H9 (cell line): ENCODE data around the gene FAM72C. TPM values are rescaled to one million over a fixed set of nuclear protein-coding genes. Genes with fewer than 3 reads are reported as not detected.
"Not testable (repeated sequence)": the region's sequence is repeated elsewhere in the genome, so short reads cannot be mapped to it uniquely, and the experiment has no call there.

Experiments used
- DNase-seq: peaks from one replicate; pipeline ENCODE4 v3.0.0-alpha.2; 2017
- H2AFZ ChIP-seq: one replicate; pipeline ENCODE4 v1.6.1; 2013; ENCODE audit warnings: mild to moderate bottlenecking, low read length, control low read depth, moderate library complexity
- H2AK5ac ChIP-seq: 2 replicates; pipeline ENCODE4 v1.6.1; 2013; ENCODE audit warnings: low read length, control low read depth, mixed read lengths; ENCODE audit not compliant: insufficient read length
- H2BK120ac ChIP-seq: one replicate; pipeline ENCODE4 v1.6.1; 2013; ENCODE audit warnings: low read depth, mild to moderate bottlenecking, low read length, control low read depth, inconsistent platforms; ENCODE audit not compliant: poor library complexity, severe bottlenecking
- H2BK12ac ChIP-seq: 2 replicates; pipeline ENCODE4 v1.6.1; 2013; ENCODE audit warnings: low read length, control low read depth, mixed read lengths, low read depth; ENCODE audit not compliant: insufficient read length
- H2BK15ac ChIP-seq: 2 replicates; pipeline ENCODE4 v1.6.1; 2013; ENCODE audit warnings: low read depth, low read length, control low read depth
- H2BK20ac ChIP-seq: one replicate; pipeline ENCODE4 v1.6.1; 2013; ENCODE audit warnings: low read depth, mild to moderate bottlenecking, low read length, control low read depth, inconsistent platforms; ENCODE audit not compliant: poor library complexity, severe bottlenecking
- H2BK5ac ChIP-seq: 2 replicates; pipeline ENCODE4 v1.6.1; 2013; ENCODE audit warnings: low read length, control low read depth, mixed read lengths; ENCODE audit not compliant: insufficient read length
- H3K14ac ChIP-seq: 2 replicates; pipeline ENCODE4 v1.6.1; 2013; ENCODE audit warnings: low read length, control low read depth; ENCODE audit not compliant: insufficient read depth
- H3K18ac ChIP-seq: 2 replicates; pipeline ENCODE4 v1.6.1; 2013; ENCODE audit warnings: low read depth, mild to moderate bottlenecking, mixed read lengths, low read length, control low read depth; ENCODE audit not compliant: insufficient read length
- H3K23ac ChIP-seq: 2 replicates; pipeline ENCODE4 v1.6.1; 2013; ENCODE audit warnings: low read length, control low read depth, mixed read lengths, low read depth; ENCODE audit not compliant: insufficient read length
- H3K23me2 ChIP-seq: 2 replicates; pipeline ENCODE4 v1.6.1; 2013; ENCODE audit warnings: low read depth, mild to moderate bottlenecking, mixed read lengths, low read length, control low read depth; ENCODE audit not compliant: insufficient read length, poor library complexity, severe bottlenecking
- H3K27ac ChIP-seq: 2 replicates; pipeline ENCODE4 v1.5.1; 2013; ENCODE audit warnings: low read length, control low read depth, mixed read lengths, low read depth; ENCODE audit not compliant: insufficient read length
- H3K27me3 ChIP-seq: 2 replicates; pipeline ENCODE4 v1.6.1; 2013; ENCODE audit warnings: low read length, control low read depth, inconsistent platforms; ENCODE audit not compliant: insufficient read depth
- H3K4ac ChIP-seq: 2 replicates; pipeline ENCODE4 v1.6.1; 2013; ENCODE audit warnings: low read depth, mild to moderate bottlenecking, control low read depth, inconsistent platforms, low read length, moderate library complexity
- H3K4me1 ChIP-seq: 2 replicates; pipeline ENCODE4 v1.6.1; 2013; ENCODE audit warnings: low read length, control low read depth, inconsistent platforms; ENCODE audit not compliant: insufficient read depth
- H3K4me2 ChIP-seq: 2 replicates; pipeline ENCODE4 v1.6.1; 2013; ENCODE audit warnings: low read length, control low read depth, mixed read lengths; ENCODE audit not compliant: insufficient read length, insufficient read depth
- H3K56ac ChIP-seq: 2 replicates; pipeline ENCODE4 v1.6.1; 2013; ENCODE audit warnings: low read depth, mild to moderate bottlenecking, mixed read lengths, low read length, control low read depth; ENCODE audit not compliant: insufficient read length
- H3K79me1 ChIP-seq: 2 replicates; pipeline ENCODE4 v1.6.1; 2013; ENCODE audit warnings: low read depth, mild to moderate bottlenecking, moderate library complexity, low read length, control low read depth, inconsistent platforms; ENCODE audit not compliant: insufficient read depth, poor library complexity, severe bottlenecking
- H3K79me2 ChIP-seq: 2 replicates; pipeline ENCODE4 v1.6.1; 2013; ENCODE audit warnings: low read length, control low read depth, inconsistent platforms; ENCODE audit not compliant: insufficient read depth
- H3K9ac ChIP-seq: 2 replicates; pipeline ENCODE4 v1.6.1; 2013; ENCODE audit warnings: low read length, control low read depth, mixed read lengths; ENCODE audit not compliant: insufficient read length; ENCODE audit errors: extremely low read depth
- H3K9me3 ChIP-seq: one replicate; pipeline ENCODE4 v1.6.1; 2013; ENCODE audit warnings: low read depth, low read length, inconsistent platforms; ENCODE audit not compliant: control insufficient read depth
- H3T11ph ChIP-seq: one replicate; pipeline ENCODE4 v1.6.1; 2013; ENCODE audit warnings: mild to moderate bottlenecking, low read length, control low read depth, inconsistent platforms
- H4K20me1 ChIP-seq: one replicate; pipeline ENCODE4 v1.6.1; 2013; ENCODE audit not compliant: control insufficient read depth, insufficient read length, insufficient read depth
- H4K5ac ChIP-seq: 2 replicates; pipeline ENCODE4 v1.6.1; 2013; ENCODE audit warnings: low read depth, mild to moderate bottlenecking, mixed read lengths, low read length, control low read depth; ENCODE audit not compliant: insufficient read length
- H4K8ac ChIP-seq: replicated peaks from 2 replicates; pipeline ENCODE4 v1.6.1; 2013; ENCODE audit warnings: low read length, control low read depth, mixed read lengths, low read depth; ENCODE audit not compliant: insufficient read length
- H4K91ac ChIP-seq: 2 replicates; pipeline ENCODE4 v1.6.1; 2013; ENCODE audit warnings: low read depth, mild to moderate bottlenecking, moderate library complexity, mixed read lengths, low read length, control low read depth; ENCODE audit not compliant: insufficient read length
- H3K27ac Mint-ChIP-seq, 3 experiments: 2 replicates in 2 of 3; 3 replicates in 1 of 3; pipeline ENCODE4 v1.8.0; 2020 to 2021; ENCODE audit warnings: mixed read lengths in 3 of 3, mild to moderate bottlenecking in 1 of 3, moderate library complexity in 1 of 3
- H3K27me3 Mint-ChIP-seq: 2 replicates; pipeline ENCODE4 v1.8.0; 2021; ENCODE audit warnings: low read depth, mild to moderate bottlenecking, moderate library complexity, mixed read lengths
- H3K36me3 Mint-ChIP-seq, 3 experiments: 2 replicates in 2 of 3; 3 replicates in 1 of 3; pipeline ENCODE4 v1.8.0; 2020 to 2021; ENCODE audit warnings: low read depth in 3 of 3, mixed read lengths in 3 of 3; ENCODE audit not compliant: insufficient read depth in 1 of 3
- H3K4me1 Mint-ChIP-seq, 2 experiments: 2 replicates each; pipeline ENCODE4 v1.8.0; 2020; ENCODE audit warnings: mixed read lengths in 2 of 2
- H3K4me3 Mint-ChIP-seq, 2 experiments: 2 replicates in 1 of 2; 3 replicates in 1 of 2; pipeline ENCODE4 v1.8.0; 2020 to 2021; ENCODE audit warnings: mild to moderate bottlenecking in 2 of 2, mixed read lengths in 2 of 2, moderate library complexity in 1 of 2
- H3K9me3 Mint-ChIP-seq, 2 experiments: 2 replicates in 1 of 2; 3 replicates in 1 of 2; pipeline ENCODE4 v1.8.0; 2020; ENCODE audit warnings: mild to moderate bottlenecking in 2 of 2, mixed read lengths in 2 of 2, moderate library complexity in 1 of 2
- WGBS: extraction: QIAGEN DNeasy Blood & Tissue Kit; methylation state at CpG from one replicate; pipeline ENCODE4 v1.1.7; 2013; ENCODE audit warnings: missing lambda C conversion rate, low lambda C conversion rate, mixed read lengths; ENCODE audit not compliant: insufficient read length; ENCODE audit errors: extremely low coverage; 5-methylcytosine and 5-hydroxymethylcytosine counted together
- total RNA-seq: library from RNA; stranded (reverse); gene quantifications from 2 replicates; pipeline ENCODE4 v1.2.1, GENCODE V29; 2021
- TF ChIP-seq, protein P1 (sequence below): fragments of 200-600 bp; sonication (generic); conservative IDR thresholded peaks from 3 replicates; pipeline ENCODE4 v1.8.0; 2021; ENCODE audit warnings: antibody characterized with exemption, mild to moderate bottlenecking

FAM72C gene
- total RNA-seq, 1 experiment from 2014 or later = 3.5 TPM

DNA sequence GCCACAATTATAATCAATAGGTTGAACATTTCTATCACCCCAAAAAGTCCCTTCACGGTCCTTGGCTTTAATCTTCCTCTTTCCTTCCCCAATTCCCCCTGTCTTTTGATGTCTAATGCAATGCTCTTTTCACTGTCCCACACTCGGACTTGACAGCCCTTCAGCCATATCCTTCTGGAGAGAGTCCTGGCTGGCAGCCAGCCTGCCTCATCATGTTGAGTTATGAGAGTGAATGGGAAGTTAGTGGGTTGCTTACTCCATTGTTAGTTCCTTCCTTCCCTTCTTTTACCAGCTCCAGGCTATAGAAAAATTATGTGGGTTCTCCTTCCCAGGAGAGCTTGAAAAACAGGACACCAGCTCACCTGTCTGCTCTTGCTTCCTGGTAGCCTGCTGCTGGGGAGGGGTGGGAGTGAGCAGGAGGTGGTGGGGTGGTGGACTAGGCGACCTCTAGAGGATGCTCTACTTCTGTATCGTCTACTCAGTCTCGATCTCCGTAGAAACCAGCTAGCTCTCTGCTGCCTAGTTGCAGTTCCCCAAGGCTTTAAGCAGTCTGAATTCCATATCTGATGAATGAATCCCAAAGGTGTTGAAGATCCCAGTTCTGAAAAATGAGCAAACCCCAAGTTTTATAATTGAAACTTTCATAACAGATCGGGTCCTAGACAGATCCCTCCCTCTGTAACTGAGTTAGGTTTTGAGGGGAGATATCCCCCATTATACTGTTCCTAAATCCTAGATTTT lies 30.5 kb upstream of the FAM72C start:
- H3K4me2 ChIP-seq, H2BK5ac ChIP-seq, H3K27me3 Mint-ChIP-seq, H3K27ac Mint-ChIP-seq, H3K36me3 Mint-ChIP-seq, H3K4me3 Mint-ChIP-seq, H3T11ph ChIP-seq, H2AFZ ChIP-seq, H3K56ac ChIP-seq, H2BK120ac ChIP-seq, H3K4me1 ChIP-seq, H3K4ac ChIP-seq, H4K5ac ChIP-seq, H3K23me2 ChIP-seq, H3K79me2 ChIP-seq, H3K23ac ChIP-seq, H3K79me1 ChIP-seq, H3K9ac ChIP-seq, H4K8ac ChIP-seq, H3K9me3 ChIP-seq, H2BK20ac ChIP-seq, H3K27me3 ChIP-seq, H3K18ac ChIP-seq, H3K27ac ChIP-seq, H2AK5ac ChIP-seq, H3K4me1 Mint-ChIP-seq, H4K91ac ChIP-seq, H2BK12ac ChIP-seq, H3K9me3 Mint-ChIP-seq, H2BK15ac ChIP-seq, H4K20me1 ChIP-seq, H3K14ac ChIP-seq: not testable (repeated sequence)
- WGBS = no CpG with 5 or more reads among the region's 7 CpGs
- TF ChIP-seq, protein P1, sequence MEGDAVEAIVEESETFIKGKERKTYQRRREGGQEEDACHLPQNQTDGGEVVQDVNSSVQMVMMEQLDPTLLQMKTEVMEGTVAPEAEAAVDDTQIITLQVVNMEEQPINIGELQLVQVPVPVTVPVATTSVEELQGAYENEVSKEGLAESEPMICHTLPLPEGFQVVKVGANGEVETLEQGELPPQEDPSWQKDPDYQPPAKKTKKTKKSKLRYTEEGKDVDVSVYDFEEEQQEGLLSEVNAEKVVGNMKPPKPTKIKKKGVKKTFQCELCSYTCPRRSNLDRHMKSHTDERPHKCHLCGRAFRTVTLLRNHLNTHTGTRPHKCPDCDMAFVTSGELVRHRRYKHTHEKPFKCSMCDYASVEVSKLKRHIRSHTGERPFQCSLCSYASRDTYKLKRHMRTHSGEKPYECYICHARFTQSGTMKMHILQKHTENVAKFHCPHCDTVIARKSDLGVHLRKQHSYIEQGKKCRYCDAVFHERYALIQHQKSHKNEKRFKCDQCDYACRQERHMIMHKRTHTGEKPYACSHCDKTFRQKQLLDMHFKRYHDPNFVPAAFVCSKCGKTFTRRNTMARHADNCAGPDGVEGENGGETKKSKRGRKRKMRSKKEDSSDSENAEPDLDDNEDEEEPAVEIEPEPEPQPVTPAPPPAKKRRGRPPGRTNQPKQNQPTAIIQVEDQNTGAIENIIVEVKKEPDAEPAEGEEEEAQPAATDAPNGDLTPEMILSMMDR = peak; percentile 24; the same call in 1 of the 3 replicates
- peak; percentile 3 for DNase-seq

DNA sequence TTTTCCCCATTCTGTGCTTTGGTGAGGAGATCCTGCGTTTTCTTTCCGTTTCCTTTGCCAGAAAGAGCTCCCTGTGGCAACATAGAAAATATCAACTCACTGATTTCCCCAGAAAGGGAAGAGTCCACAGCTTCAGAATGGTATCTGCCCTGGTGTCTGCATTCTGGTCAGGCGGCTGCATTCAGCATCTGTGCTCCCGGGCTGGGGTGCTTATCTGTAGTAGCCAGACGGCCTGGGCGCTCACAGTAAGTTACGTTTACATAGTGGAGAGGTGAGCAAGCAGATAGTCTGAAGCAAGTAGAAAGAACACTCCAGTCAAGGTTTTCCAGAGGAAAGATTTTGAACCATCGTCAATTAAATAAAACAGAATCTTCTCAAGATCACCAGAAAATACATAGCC lies 29.3 kb upstream of the FAM72C start:
- not testable (repeated sequence) for H2BK15ac ChIP-seq, H3K23ac ChIP-seq, H2AK5ac ChIP-seq, DNase-seq, H3K23me2 ChIP-seq, H3K14ac ChIP-seq, H3K79me1 ChIP-seq, H2BK120ac ChIP-seq, H3K9me3 Mint-ChIP-seq, H3K18ac ChIP-seq, H2BK5ac ChIP-seq, H3K9ac ChIP-seq, H2BK20ac ChIP-seq, H3K79me2 ChIP-seq, H2BK12ac ChIP-seq, H3K36me3 Mint-ChIP-seq, H3T11ph ChIP-seq, H4K8ac ChIP-seq, H3K27me3 ChIP-seq, H3K4me1 Mint-ChIP-seq, H3K4me2 ChIP-seq, H3K4ac ChIP-seq, H3K56ac ChIP-seq, H3K27ac ChIP-seq, H4K20me1 ChIP-seq, H2AFZ ChIP-seq, H4K5ac ChIP-seq, H3K27me3 Mint-ChIP-seq, H3K27ac Mint-ChIP-seq, H3K9me3 ChIP-seq, H3K4me3 Mint-ChIP-seq, H4K91ac ChIP-seq, H3K4me1 ChIP-seq
- no CpG with 5 or more reads among the region's 8 CpGs for WGBS
